ENCODE measurements around the gene CHST14.

The CHST14 gene

DNA sequence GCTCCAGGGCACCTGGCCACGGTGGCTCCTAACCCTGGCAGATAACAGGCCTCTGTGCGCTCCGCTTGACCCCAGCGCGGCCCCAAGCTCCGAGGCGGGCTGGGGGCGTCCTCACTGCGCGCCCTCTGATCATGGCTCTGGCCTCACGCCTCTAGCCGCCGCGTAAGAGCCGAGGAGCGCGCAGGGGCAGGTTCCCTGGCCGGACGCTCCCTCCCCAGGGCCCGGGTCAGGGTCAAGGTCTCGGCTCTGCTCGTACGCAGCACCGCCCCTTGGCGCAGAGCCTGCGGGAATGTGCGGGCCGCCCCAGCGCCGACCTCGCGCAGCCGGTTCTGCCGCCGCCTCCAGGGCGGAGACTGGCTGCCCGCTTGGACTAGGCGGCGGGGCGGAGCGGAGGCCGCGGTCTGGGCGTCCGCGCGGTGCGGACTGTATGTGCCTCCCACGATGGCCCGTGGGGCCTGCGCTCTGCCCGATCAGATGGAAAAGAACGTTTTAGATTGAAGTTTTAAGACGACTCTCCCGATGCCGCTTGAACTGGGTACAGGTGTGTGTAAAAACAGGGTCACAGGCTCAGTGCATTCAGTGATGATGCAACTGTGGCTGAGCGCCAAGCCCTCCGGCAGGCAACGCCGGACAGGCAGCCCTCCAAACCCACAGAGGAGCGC, 40.8 kb downstream of the CHST14 start:
- peaks cover 4% of the 10 kb centered on the region for H3K27me3 ChIP-seq (ENCODE audit: control insufficient read depth, insufficient read depth, low read length)
- no peaks in the 10 kb centered on the region for H3K4me1 ChIP-seq (ENCODE audit: control insufficient read depth, insufficient read depth, low read length)
- no peaks in the 10 kb centered on the region for H3K36me3 ChIP-seq (ENCODE audit: control insufficient read depth, insufficient read depth, low read length)
- H3K4me3 ChIP-seq (ENCODE audit: low read length) = peak overlapping the region; percentile 62
- no peak overlapping the region for H3K27ac ChIP-seq (ENCODE audit: low read depth, low read length)
- peak overlapping the region; percentile 19 for H3K9ac ChIP-seq (ENCODE audit: low read length)

DNA sequence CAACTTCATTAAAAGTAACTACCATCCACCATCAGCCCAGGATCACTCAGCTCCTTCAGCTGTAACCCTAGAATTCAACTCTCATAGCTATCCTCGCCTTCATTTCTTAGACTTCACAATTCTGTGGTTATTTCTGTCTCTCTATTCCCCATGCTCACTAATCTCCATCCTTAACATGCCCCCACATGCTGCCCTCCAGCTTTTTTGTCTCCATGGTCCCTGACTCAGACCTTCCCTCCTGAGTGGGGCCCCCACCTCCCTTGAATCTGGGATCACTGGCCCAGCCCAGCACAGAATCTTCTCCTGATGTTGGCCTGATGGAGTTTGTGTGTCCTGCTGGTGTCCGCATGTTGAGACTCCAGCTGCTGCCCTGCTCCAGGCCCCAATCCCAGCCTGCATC, 41.7 kb downstream of the CHST14 start:
- Histone ChIP-seq H3K36me3 (ENCODE audit: control insufficient read depth, insufficient read depth, low read length) (no peaks in the 10 kb centered on the region), H3K27ac (ENCODE audit: low read depth, low read length) (no peak overlapping the region), H3K4me1 (ENCODE audit: control insufficient read depth, insufficient read depth, low read length) (no peaks in the 10 kb centered on the region), H3K9ac (ENCODE audit: low read length) (no peak overlapping the region), H3K27me3 (ENCODE audit: control insufficient read depth, insufficient read depth, low read length) (no peaks in the 10 kb centered on the region), H3K4me3 (ENCODE audit: low read length) (no peak overlapping the region)

DNA sequence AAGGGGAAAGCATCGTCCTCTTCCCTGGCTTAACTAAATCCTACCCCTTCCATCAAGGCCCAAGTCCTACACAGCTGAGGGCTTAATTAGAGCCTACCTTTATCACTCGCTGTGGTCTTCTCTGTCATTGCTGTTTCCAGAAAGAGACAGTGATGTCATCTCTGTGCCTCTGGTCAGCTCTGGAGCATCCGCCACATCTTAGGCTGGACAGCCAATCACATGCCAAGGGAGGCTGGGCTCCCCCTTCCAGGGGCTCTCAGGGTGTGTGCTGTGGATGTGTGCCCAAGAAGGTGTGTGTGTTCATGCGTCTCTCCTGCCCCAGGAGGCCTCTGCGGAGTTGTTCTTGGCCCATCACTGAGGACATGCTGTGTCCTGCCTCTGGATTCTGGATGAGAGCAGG, 42.8 kb downstream of the CHST14 start:
- no peaks in the 10 kb centered on the region for H3K36me3 ChIP-seq (ENCODE audit: control insufficient read depth, insufficient read depth, low read length)
- H3K27ac ChIP-seq (ENCODE audit: low read depth, low read length) = no peak overlapping the region
- H3K27me3 ChIP-seq (ENCODE audit: control insufficient read depth, insufficient read depth, low read length) = no peaks in the 10 kb centered on the region
- H3K9ac ChIP-seq (ENCODE audit: low read length) = no peak overlapping the region
- H3K4me3 ChIP-seq (ENCODE audit: low read length) = no peak overlapping the region
- H3K4me1 ChIP-seq (ENCODE audit: control insufficient read depth, insufficient read depth, low read length) = no peaks in the 10 kb centered on the region

DNA sequence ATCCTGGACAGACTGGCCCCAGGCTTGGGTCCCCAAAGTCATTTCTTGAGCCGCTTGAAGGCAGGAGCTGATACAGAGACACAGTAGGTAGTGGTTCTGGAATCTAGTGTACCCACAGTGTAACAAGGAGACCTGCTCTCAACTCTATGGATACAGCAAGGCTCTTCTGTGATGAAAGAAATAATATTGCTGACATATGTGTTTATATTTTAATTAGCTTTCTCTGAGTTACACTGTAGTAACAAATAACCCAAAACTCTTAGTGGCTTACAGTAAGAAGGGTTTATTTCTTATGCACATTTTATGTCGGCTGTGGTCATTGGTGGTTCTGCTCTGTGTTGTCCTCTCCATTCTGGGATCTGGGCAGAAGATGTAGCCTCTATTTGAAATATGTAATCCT, 45.5 kb downstream of the CHST14 start:
- Histone ChIP-seq H3K27ac (ENCODE audit: low read depth, low read length) (no peak overlapping the region), H3K27me3 (ENCODE audit: control insufficient read depth, insufficient read depth, low read length) (no peaks in the 10 kb centered on the region), H3K9ac (ENCODE audit: low read length) (no peak overlapping the region), H3K4me1 (ENCODE audit: control insufficient read depth, insufficient read depth, low read length) (no peaks in the 10 kb centered on the region), H3K4me3 (ENCODE audit: low read length) (no peak overlapping the region), H3K36me3 (ENCODE audit: control insufficient read depth, insufficient read depth, low read length) (no peaks in the 10 kb centered on the region)

Data from rectal smooth muscle tissue (tissue), 1 donor.